T-helper 2 cell (primary cell): ENCODE measurements around the gene WAPL.

ENCODE experiments used
- DNase-seq, 5 experiments: peaks; one replicate each; pipeline versions ENCODE4 v3.0.0 to v3.0.0-alpha.2; 2012 to 2022

WAPL gene

GRCh38 chr10:86385806-86386205, 135.8 kb downstream of the WAPL start:
- DNase-seq: no peak
